ENCODE data around the gene TP53AIP1. TPM values are rescaled to one million over a fixed set of nuclear protein-coding genes. Genes with fewer than 3 reads are reported as not detected.

Gene TP53AIP1
- polyA plus RNA-seq, 3 donors: 0.03 TPM; not detected in 2

DNA sequence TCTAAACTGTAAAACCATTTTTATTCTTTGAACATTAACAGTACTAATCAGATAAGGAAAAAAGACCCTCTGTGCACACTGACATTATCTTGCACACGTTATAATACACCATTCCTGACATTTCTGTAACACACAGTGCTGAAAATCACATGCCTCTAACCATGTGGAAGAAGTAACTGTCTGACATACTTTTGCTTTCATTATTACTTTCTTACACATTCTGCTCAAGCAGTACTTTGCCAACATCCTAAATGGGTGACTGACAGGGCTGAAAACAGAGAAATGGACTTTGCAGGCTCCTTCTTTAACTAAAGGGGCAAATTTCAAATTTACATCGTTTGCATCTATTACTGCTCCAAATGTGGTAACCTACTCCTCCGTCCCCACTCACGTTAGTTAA lies 22.8 kb upstream of the TP53AIP1 start:
- TF ChIP-seq, protein P1, sequence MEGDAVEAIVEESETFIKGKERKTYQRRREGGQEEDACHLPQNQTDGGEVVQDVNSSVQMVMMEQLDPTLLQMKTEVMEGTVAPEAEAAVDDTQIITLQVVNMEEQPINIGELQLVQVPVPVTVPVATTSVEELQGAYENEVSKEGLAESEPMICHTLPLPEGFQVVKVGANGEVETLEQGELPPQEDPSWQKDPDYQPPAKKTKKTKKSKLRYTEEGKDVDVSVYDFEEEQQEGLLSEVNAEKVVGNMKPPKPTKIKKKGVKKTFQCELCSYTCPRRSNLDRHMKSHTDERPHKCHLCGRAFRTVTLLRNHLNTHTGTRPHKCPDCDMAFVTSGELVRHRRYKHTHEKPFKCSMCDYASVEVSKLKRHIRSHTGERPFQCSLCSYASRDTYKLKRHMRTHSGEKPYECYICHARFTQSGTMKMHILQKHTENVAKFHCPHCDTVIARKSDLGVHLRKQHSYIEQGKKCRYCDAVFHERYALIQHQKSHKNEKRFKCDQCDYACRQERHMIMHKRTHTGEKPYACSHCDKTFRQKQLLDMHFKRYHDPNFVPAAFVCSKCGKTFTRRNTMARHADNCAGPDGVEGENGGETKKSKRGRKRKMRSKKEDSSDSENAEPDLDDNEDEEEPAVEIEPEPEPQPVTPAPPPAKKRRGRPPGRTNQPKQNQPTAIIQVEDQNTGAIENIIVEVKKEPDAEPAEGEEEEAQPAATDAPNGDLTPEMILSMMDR (IDR thresholded peaks at IDR 0.05): no peak
- Histone ChIP-seq H3K27me3 (ENCODE audit: control insufficient read depth in 2 of 2, insufficient read depth in 2 of 2, low read length in 2 of 2) (no peaks in the 10 kb centered on the region), H3K4me3 (replicated peaks in 1 of 3; ENCODE audit: low read depth in 2 of 3, low read length in 3 of 3) (no peak overlapping the region), H3K9me3 (replicated peaks in 1 of 2; ENCODE audit: control insufficient read depth in 1 of 2, insufficient read depth in 1 of 2, low read length in 2 of 2) (no peaks in the 10 kb centered on the region), H4K20me1 (ENCODE audit: insufficient read depth, low read length) (no peaks in the 10 kb centered on the region), H3K79me2 (ENCODE audit: insufficient read depth, low read length) (no peaks in the 10 kb centered on the region), H3K4me1 (ENCODE audit: control insufficient read depth in 1 of 2, insufficient read depth in 2 of 2, low read length in 2 of 2) (no peaks in the 10 kb centered on the region), H3K27ac (ENCODE audit: low read depth in 1 of 2, low read length in 2 of 2) (no peak overlapping the region), H2AFZ (ENCODE audit: insufficient read depth, low read depth, low read length, poor library complexity, severe bottlenecking) (no peak overlapping the region), H3K9ac (ENCODE audit: insufficient read depth, low read length, poor library complexity, severe bottlenecking) (no peak overlapping the region), H3K36me3 (replicated peaks in 1 of 2; ENCODE audit: control insufficient read depth in 1 of 2, insufficient read depth in 2 of 2, low read length in 2 of 2) (peaks cover 5 to 18% of the 10 kb centered on the region in 2 donors), H3K4me2 (replicated peaks; ENCODE audit: extremely low read depth, low read length, poor library complexity, severe bottlenecking) (no peak overlapping the region)
- WGBS (ENCODE audit: insufficient coverage): 21% methylated on average over 2 of the region's 4 CpGs
- DNase-seq: no peak
- no peaks in the 10 kb centered on the region for H3K27me3 Mint-ChIP-seq (ENCODE audit: low read depth in 3 of 3)
- peaks cover 5% of the 10 kb centered on the region for H3K4me1 Mint-ChIP-seq
- H3K36me3 Mint-ChIP-seq: peaks cover 13 to 22% of the 10 kb centered on the region in 2 donors
- no peak overlapping the region for H3K4me3 Mint-ChIP-seq
- H3K27ac Mint-ChIP-seq: no peak overlapping the region
- intact Hi-C loops (cut with micrococcal nuclease): no loop called here
- H3K9me3 Mint-ChIP-seq: no peaks in the 10 kb centered on the region

DNA sequence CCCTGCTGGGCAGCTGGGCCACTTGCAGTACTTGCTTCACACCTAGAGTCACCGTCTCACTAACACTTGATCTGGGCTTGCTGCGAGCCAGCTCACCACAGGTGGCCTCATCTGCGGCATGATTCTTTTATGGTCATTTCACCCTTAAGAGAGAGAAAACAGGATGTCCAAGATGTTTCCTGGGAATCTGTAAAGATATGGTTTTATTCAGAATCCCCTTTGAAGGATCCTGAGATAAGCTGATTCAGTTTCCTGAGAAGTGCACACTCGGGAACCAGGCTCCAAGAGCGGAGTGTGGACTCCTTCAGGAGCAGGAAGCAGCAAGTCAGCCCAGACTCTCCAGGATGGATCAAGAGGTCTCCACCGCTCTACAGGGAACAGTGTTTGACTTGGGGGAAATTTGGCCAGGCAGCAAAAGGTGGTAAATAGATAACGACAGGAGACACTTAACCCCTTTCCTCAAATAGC lies 21.8 kb upstream of the TP53AIP1 start:
- H3K27me3 Mint-ChIP-seq (ENCODE audit: low read depth in 3 of 3): no peaks in the 10 kb centered on the region

More for the DNA sequence above, 21.8 kb upstream of the TP53AIP1 start:
- H3K36me3 ChIP-seq (replicated peaks in 1 of 2; ENCODE audit: control insufficient read depth in 1 of 2, insufficient read depth in 2 of 2, low read length in 2 of 2): peaks cover 0 to 8% of the 10 kb centered on the region in 2 donors
- Mint-ChIP-seq H3K27ac (peak overlapping the region in 1 of 7 donors; percentile 5), H3K9me3 (no peaks in the 10 kb centered on the region), H3K4me1 (peaks cover 5% of the 10 kb centered on the region), H3K4me3 (no peak overlapping the region), H3K36me3 (peaks cover 4 to 13% of the 10 kb centered on the region in 2 donors)
- H3K9ac ChIP-seq (ENCODE audit: insufficient read depth, low read length, poor library complexity, severe bottlenecking): no peak overlapping the region
- TF ChIP-seq, protein P1 (IDR thresholded peaks at IDR 0.05): no peak
- H3K79me2 ChIP-seq (ENCODE audit: insufficient read depth, low read length): no peaks in the 10 kb centered on the region
- 74% methylated on average over 5 of the region's 7 CpGs for WGBS (ENCODE audit: insufficient coverage)
- H3K27me3 ChIP-seq (ENCODE audit: control insufficient read depth in 2 of 2, insufficient read depth in 2 of 2, low read length in 2 of 2): no peaks in the 10 kb centered on the region
- no peaks in the 10 kb centered on the region for H4K20me1 ChIP-seq (ENCODE audit: insufficient read depth, low read length)
- no peak for DNase-seq
- no peaks in the 10 kb centered on the region for H3K4me1 ChIP-seq (ENCODE audit: control insufficient read depth in 1 of 2, insufficient read depth in 2 of 2, low read length in 2 of 2)
- H3K9me3 ChIP-seq (replicated peaks in 1 of 2; ENCODE audit: control insufficient read depth in 1 of 2, insufficient read depth in 1 of 2, low read length in 2 of 2): no peaks in the 10 kb centered on the region
- no peak overlapping the region for H3K4me3 ChIP-seq (replicated peaks in 1 of 3; ENCODE audit: low read depth in 2 of 3, low read length in 3 of 3)
- intact Hi-C loops (cut with micrococcal nuclease): no loop called here
- no peak overlapping the region for H2AFZ ChIP-seq (ENCODE audit: insufficient read depth, low read depth, low read length, poor library complexity, severe bottlenecking)
- no peak overlapping the region for H3K4me2 ChIP-seq (replicated peaks; ENCODE audit: extremely low read depth, low read length, poor library complexity, severe bottlenecking)
- H3K27ac ChIP-seq (ENCODE audit: low read depth in 1 of 2, low read length in 2 of 2): no peak overlapping the region

Data from CD14-positive monocyte (primary cell).